Adipose tissue (tissue), 3 donors: ENCODE measurements around the gene NEURL1. TPM values are rescaled to one million over a fixed set of nuclear protein-coding genes. Genes with fewer than 3 reads are reported as not detected.

Source experiments
- H3K27ac ChIP-seq: one replicate; pipeline ENCODE4 v1.5.1; 2013; ENCODE audit warnings: low read depth, low read length
- WGBS, 3 donors: extraction: QIAGEN DNeasy Blood & Tissue Kit; methylation state at CpG; one replicate each; pipeline ENCODE4 v1.1.7; 2013; 5-methylcytosine and 5-hydroxymethylcytosine counted together
- polyA plus RNA-seq, 3 donors: library from polyadenylated mRNA; stranded (reverse); fragments of 200-250 nt; gene quantifications; one replicate each; pipeline ENCODE4 v1.2.3, GENCODE V29; 2013
- donor health status: healthy with polysubstance abuse.
- donor health status: Bipolar disorder and iron deficiency.
- donor health status: healthy.

The NEURL1 gene
- polyA plus RNA-seq, 3 donors, result 0.51 to 9.8 TPM; not detected in 1

- 95 to 97% (median 97%) methylated on average over 39 of the region's 39 CpGs for WGBS, 3 donors
- H3K27ac ChIP-seq, result no peak overlapping the region
Observed at GRCh38 chr10:103457896-103458583, 35.5 kb upstream of the NEURL1 start.

GRCh38 chr10:103458720-103459119, 34.8 kb upstream of the NEURL1 start, which contains the start of gene CALHM1:
Gene CALHM1 (minus strand): TSS chr10:103458900. CDS start chr10:103458751, 149 bp downstream.
- 62 to 74% (median 67%) methylated on average over 6 to 8 of the region's 9 CpGs for WGBS, 3 donors
- no peak within 1 kb of the TSS for H3K27ac ChIP-seq

- 61 to 73% (median 67%) methylated on average over 4 of the region's 4 CpGs for WGBS, 3 donors
Observed at GRCh38 chr10:103459615-103460014, 33.9 kb upstream of the NEURL1 start.

GRCh38 chr10:103463499-103463898, 30.0 kb upstream of the NEURL1 start:
- H3K27ac ChIP-seq, result no peak overlapping the region
- 60 to 75% (median 64%) methylated on average over 4 of the region's 4 CpGs for WGBS, 3 donors

More at GRCh38 chr10:103459615-103460014, 33.9 kb upstream of the NEURL1 start:
- H3K27ac ChIP-seq, result no peak overlapping the region

GRCh38 chr10:103465411-103466179, 27.9 kb upstream of the NEURL1 start:
- 86 to 91% (median 88%) methylated on average over 14 of the region's 14 CpGs for WGBS, 3 donors
- no peak overlapping the region for H3K27ac ChIP-seq

GRCh38 chr10:103466734-103467133, 26.8 kb upstream of the NEURL1 start:
- H3K27ac ChIP-seq, result no peak overlapping the region
- 83 to 91% (median 88%) methylated on average over 3 of the region's 3 CpGs for WGBS, 3 donors

- H3K27ac ChIP-seq, result no peak overlapping the region
- WGBS, 3 donors, result 83 to 88% (median 86%) methylated on average over 7 of the region's 7 CpGs
Observed at GRCh38 chr10:103467406-103467805, 26.1 kb upstream of the NEURL1 start.

GRCh38 chr10:103469201-103469600, 24.3 kb upstream of the NEURL1 start:
- 57 to 68% (median 59%) methylated on average over 5 of the region's 5 CpGs for WGBS, 3 donors

GRCh38 chr10:103470761-103471653, 22.5 kb upstream of the NEURL1 start:
- WGBS, 3 donors, result 32 to 70% (median 33%) methylated on average over 14 of the region's 14 CpGs
- no peak overlapping the region for H3K27ac ChIP-seq

More at GRCh38 chr10:103469201-103469600, 24.3 kb upstream of the NEURL1 start:
- no peak overlapping the region for H3K27ac ChIP-seq

GRCh38 chr10:103472005-103472404, 21.5 kb upstream of the NEURL1 start:
- 73 to 100% (median 89%) methylated on average over 2 of the region's 2 CpGs for WGBS, 3 donors
- no peak overlapping the region for H3K27ac ChIP-seq

GRCh38 chr10:103473261-103473671, 20.2 kb upstream of the NEURL1 start:
- 76 to 77% (median 76%) methylated on average over 25 to 32 of the region's 32 CpGs for WGBS, 3 donors

GRCh38 chr10:103474077-103474476, 19.4 kb upstream of the NEURL1 start:
- WGBS, 3 donors, result 77 to 98% (median 94%) methylated on average over 3 of the region's 3 CpGs
- H3K27ac ChIP-seq, result no peak overlapping the region

More at GRCh38 chr10:103473261-103473671, 20.2 kb upstream of the NEURL1 start:
- no peak overlapping the region for H3K27ac ChIP-seq

- 85 to 92% (median 88%) methylated on average over 4 of the region's 4 CpGs for whole genome bisulfite sequencing, 3 donors
- no peak overlapping the region for H3K27ac ChIP-seq
Observed at GRCh38 chr10:103475437-103475836, 18.1 kb upstream of the NEURL1 start.

- WGBS, 3 donors, result 72 to 78% (median 77%) methylated on average over 11 of the region's 11 CpGs
Observed at GRCh38 chr10:103476046-103476768, 17.3 kb upstream of the NEURL1 start.

GRCh38 chr10:103478671-103479070, 14.8 kb upstream of the NEURL1 start:
- 90 to 93% (median 92%) methylated on average over 18 to 22 of the region's 22 CpGs for WGBS, 3 donors
- no peak overlapping the region for H3K27ac ChIP-seq

More at GRCh38 chr10:103476046-103476768, 17.3 kb upstream of the NEURL1 start:
- H3K27ac ChIP-seq, result no peak overlapping the region

GRCh38 chr10:103479135-103479534, 14.4 kb upstream of the NEURL1 start, which contains the start of gene CALHM3:
Gene CALHM3 (minus strand): TSS chr10:103479240. CDS start chr10:103479032, 208 bp downstream.
- H3K27ac ChIP-seq, result no peak within 1 kb of the TSS
- WGBS, 3 donors, result 69 to 83% (median 81%) methylated on average over 7 of the region's 7 CpGs

- 51 to 60% (median 59%) methylated on average over 5 of the region's 5 CpGs for WGBS, 3 donors
- no peak overlapping the region for H3K27ac ChIP-seq
Observed at GRCh38 chr10:103480521-103480920, 13.0 kb upstream of the NEURL1 start.
